ENCODE results near the gene ELAVL2. TPM values are rescaled to one million over a fixed set of nuclear protein-coding genes. Genes with fewer than 3 reads are reported as not detected.
"Not testable (repeated sequence)": the region's sequence is repeated elsewhere in the genome, so short reads cannot be mapped to it uniquely, and the experiment has no call there.

Gene ELAVL2
- total RNA-seq, 1 experiment from 2014 or later: 14.2 TPM

DNA sequence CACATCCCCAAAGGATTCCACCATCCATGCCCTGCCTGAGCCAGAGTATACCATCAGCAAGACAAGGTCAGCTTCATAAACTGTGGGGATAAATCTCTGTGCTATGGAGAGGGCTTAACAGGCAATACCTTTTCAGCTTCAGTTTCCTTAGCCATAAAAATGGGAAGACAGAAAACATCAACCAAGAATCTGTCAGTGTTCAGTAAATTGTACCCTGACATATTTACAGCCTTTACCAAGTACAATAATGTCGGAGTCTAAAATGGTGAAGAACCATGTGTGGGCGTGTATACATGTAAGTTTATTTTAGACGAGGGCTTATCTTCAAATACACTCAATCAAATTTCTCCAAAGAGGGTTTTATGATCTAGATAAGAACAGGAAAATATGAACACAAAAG is 94.7 kb downstream of the ELAVL2 start:
- no peak overlapping the region for H3K4me3 ChIP-seq (ENCODE audit: insufficient read depth, low read depth, low read length)
- no peak for DNase-seq

DNA sequence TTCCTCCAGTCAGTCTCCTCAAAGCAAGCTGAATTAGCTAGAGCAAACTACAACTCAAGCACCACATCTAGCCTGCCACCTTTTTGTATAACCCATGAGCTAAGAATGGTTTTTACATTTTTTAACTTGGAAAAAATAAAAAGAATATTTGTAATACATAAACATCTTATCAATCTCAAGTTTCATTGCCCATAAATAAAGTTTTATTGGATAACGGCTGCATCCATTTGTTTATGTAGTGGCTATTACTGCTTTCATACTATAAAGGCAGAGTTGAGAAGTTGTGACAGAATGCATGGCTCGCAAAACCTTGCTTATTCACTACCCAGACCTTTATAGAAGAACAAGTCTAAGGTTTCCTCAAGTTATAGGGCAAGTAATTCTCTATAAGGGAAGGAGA is 95.7 kb downstream of the ELAVL2 start:
- Histone ChIP-seq H3K4me3 (ENCODE audit: insufficient read depth, low read depth, low read length) (no peak overlapping the region), H3K36me3 (replicated peaks; ENCODE audit: control insufficient read depth, insufficient read depth, low read length) (no peaks in the 10 kb centered on the region), H3K27me3 (ENCODE audit: control insufficient read depth, insufficient read depth, low read length) (no peaks in the 10 kb centered on the region)
- no peak for DNase-seq

More for the DNA sequence above, 94.7 kb downstream of the ELAVL2 start:
- Histone ChIP-seq H3K27me3 (ENCODE audit: control insufficient read depth, insufficient read depth, low read length) (no peaks in the 10 kb centered on the region), H3K36me3 (replicated peaks; ENCODE audit: control insufficient read depth, insufficient read depth, low read length) (no peaks in the 10 kb centered on the region)

DNA sequence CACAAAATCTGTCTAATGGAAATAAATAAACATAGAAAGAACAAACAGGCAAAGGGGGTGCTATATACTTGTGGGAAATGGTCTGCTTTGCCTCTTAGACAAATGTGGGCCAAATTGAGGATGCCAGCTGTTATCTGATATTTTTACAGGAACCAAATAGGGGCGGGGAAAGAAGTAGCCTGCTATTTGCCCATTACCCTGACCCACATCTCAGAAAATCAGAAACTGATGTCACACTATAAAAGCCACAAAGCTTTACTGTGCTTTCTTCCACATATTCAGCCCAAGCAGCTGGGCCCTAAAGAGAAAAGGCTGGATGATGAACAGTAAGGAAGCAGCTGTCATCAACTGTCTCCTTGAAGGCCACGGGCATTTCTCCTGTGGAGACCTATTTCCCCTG is 97.3 kb downstream of the ELAVL2 start:
- H3K36me3 ChIP-seq (replicated peaks; ENCODE audit: control insufficient read depth, insufficient read depth, low read length): no peaks in the 10 kb centered on the region
- H3K4me3 ChIP-seq (ENCODE audit: insufficient read depth, low read depth, low read length): no peak overlapping the region
- H3K27me3 ChIP-seq (ENCODE audit: control insufficient read depth, insufficient read depth, low read length): no peaks in the 10 kb centered on the region
- DNase-seq: no peak

DNA sequence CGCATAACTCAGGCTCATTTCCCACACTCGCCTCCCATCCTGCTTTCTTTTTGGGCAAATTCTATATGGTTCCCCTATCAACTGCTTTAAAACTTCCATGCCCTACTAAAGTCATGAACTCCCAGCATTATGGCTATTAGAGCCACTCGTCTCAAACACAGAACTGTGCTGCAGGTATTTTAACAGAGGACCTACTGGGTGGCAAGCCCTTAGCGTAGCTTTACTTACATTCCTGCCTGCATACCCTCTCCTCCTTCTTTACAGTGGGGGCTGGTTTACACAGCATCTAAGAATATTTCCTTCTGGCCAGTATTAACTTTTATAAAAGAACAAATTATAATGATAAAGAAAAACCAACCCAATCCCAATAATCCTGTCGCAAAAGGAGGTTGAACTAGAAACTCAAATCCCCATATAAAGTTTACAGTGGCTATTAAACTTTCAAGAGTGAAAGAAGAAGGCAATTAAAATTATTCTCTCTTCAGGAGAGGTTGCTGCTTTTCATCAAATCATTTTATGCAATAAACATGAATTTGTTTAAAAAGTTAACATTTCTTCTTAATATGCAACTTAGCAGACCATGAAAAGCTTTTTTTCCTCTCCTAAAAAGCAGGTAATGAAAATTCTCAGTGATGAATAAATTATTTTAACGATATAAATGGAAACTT is 100.6 kb downstream of the ELAVL2 start:
- Histone ChIP-seq H3K36me3 (replicated peaks; ENCODE audit: control insufficient read depth, insufficient read depth, low read length) (no peaks in the 10 kb centered on the region), H3K4me3 (ENCODE audit: insufficient read depth, low read depth, low read length) (no peak overlapping the region), H3K27me3 (ENCODE audit: control insufficient read depth, insufficient read depth, low read length) (no peaks in the 10 kb centered on the region)
- no peak for DNase-seq

DNA sequence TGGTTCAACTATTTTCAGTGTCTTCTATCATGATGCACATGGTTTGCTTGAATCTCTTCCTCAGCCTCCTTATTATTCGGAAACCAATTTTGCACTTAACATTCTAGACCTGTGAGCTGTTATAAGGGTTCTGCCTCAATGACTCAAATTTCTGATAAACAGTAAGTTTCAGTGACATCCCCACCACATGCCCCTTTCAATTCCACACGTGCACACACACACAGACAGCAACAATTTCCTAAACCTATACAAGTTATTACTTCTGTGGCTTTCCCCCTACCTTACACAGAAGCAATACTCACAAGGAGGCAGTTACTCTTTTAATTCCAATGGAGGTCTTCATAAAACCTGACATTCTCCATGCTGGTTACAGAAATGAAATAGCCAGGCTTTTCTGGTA is 102.4 kb downstream of the ELAVL2 start:
- Histone ChIP-seq H3K4me3 (ENCODE audit: insufficient read depth, low read depth, low read length) (no peak overlapping the region), H3K36me3 (replicated peaks; ENCODE audit: control insufficient read depth, insufficient read depth, low read length) (no peaks in the 10 kb centered on the region), H3K27me3 (ENCODE audit: control insufficient read depth, insufficient read depth, low read length) (no peaks in the 10 kb centered on the region)
- DNase-seq: no peak

DNA sequence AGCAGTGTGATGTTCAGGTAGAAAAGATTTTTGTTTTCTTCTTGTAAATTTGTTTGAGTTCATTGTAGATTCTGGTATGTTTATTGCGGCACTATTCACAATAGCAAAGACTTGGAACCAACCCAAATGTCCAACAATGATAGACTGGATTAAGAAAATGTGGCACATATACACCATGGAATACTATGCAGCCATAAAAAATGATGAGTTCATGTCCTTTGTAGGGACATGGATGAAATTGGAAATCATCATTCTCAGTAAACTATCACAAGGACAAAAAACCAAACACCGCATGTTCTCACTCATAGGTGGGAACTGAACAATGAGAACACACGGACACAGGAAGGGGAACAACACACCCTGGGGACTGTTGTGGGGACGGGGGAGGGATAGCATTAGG is 103.0 kb downstream of the ELAVL2 start:
- H3K27me3 ChIP-seq (ENCODE audit: control insufficient read depth, insufficient read depth, low read length); H3K36me3 ChIP-seq (replicated peaks; ENCODE audit: control insufficient read depth, insufficient read depth, low read length); DNase-seq; H3K4me3 ChIP-seq (ENCODE audit: insufficient read depth, low read depth, low read length): not testable (repeated sequence)

DNA sequence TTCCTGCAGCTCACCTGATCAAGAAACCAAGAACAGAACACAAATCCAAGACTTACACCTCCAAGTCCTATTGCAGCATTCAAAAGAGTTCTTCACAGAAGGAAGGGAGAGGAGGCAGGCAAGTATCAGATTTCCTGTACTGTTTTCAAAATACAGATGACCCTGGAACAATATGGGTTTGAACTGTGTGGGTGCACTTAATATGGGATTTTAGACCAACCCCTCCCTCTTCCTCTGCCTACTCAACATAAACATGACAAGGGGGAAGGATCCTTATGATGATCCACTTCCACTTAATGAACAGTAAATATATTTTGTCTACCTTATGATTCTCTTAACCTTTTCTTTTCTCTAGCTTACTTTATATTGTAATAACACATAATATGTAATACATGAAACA is 104.6 kb downstream of the ELAVL2 start:
- Histone ChIP-seq H3K36me3 (replicated peaks; ENCODE audit: control insufficient read depth, insufficient read depth, low read length) (no peaks in the 10 kb centered on the region), H3K4me3 (ENCODE audit: insufficient read depth, low read depth, low read length) (no peak overlapping the region), H3K27me3 (ENCODE audit: control insufficient read depth, insufficient read depth, low read length) (no peaks in the 10 kb centered on the region)
- DNase-seq: no peak

DNA sequence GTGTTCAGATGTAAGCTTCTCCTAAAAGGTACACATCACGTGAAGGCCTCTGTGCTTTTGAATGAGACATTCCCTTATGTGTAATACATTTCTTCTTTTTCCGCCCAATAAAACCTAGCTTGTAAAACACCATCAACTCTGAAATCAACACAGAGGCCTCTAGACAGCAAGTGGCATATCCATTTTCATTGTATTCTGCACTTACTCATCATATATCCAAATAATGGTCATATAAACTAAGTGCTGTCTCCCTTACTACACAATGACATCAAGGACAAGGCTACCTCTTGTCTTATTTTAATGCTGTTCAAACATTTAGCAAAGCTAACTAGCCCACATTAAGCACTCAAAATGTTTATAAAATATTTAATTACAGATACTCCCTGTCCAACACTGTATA is 108.5 kb downstream of the ELAVL2 start:
- no peaks in the 10 kb centered on the region for H3K36me3 ChIP-seq (replicated peaks; ENCODE audit: control insufficient read depth, insufficient read depth, low read length)

DNA sequence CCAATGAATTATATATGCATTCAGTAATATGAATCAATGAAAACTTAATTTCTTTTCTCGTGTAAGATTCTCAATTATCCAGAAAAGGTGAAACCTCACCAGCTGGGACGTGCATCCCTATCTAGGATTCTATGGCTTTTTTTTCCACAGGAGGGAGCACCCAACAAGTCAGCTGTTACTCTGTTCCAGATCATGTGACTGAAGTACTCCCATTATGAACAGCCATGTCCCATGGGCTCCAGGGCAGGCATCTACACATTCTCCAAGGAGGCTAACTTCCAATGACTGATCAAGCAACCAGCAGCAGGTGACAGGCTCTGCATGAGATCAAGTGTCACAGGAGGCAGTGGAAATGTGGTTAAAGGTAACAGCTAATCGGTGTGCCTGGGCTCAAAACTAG is 118.8 kb downstream of the ELAVL2 start:
- no peak for DNase-seq
- no peak overlapping the region for H3K4me3 ChIP-seq (ENCODE audit: insufficient read depth, low read depth, low read length)
- no peaks in the 10 kb centered on the region for H3K27me3 ChIP-seq (ENCODE audit: control insufficient read depth, insufficient read depth, low read length)
- H3K36me3 ChIP-seq (replicated peaks; ENCODE audit: control insufficient read depth, insufficient read depth, low read length): no peaks in the 10 kb centered on the region; the same call in 1 of the 2 replicates

More for the DNA sequence above, 108.5 kb downstream of the ELAVL2 start:
- Histone ChIP-seq H3K4me3 (ENCODE audit: insufficient read depth, low read depth, low read length) (no peak overlapping the region), H3K27me3 (ENCODE audit: control insufficient read depth, insufficient read depth, low read length) (no peaks in the 10 kb centered on the region)
- DNase-seq: no peak

DNA sequence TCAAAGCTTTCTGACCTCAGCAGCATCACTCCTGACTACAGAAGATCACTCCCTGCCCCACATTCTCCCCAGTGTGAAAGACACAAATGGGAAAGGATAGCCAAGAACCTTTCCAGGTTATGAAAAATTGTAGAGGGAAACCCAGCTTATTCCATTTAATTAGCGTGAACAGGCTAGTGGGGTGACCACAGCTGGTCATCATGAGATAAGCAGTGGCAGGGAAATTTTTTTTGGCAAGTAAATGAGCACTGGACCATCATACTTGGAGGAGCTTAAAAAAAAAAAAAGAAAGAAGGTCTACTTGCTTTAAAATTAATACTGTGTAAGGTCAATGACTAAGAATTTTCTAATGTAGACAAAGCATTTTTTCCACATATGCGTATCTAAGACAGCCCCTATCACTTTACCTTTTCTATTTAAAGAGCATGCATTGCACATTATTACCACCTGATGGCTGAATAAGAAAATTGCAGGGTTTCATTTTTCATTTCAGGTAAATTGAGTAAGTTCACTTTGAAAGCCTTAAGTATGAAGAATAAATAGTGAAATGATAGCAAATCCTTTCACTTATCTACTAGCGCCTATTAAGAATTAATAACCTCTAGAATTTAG is 123.6 kb downstream of the ELAVL2 start:
- DNase-seq: no peak
- Histone ChIP-seq H3K27me3 (ENCODE audit: control insufficient read depth, insufficient read depth, low read length) (no peaks in the 10 kb centered on the region), H3K4me3 (ENCODE audit: insufficient read depth, low read depth, low read length) (no peak overlapping the region), H3K36me3 (replicated peaks; ENCODE audit: control insufficient read depth, insufficient read depth, low read length) (no peaks in the 10 kb centered on the region; the same call in 1 of the 2 replicates)

DNA sequence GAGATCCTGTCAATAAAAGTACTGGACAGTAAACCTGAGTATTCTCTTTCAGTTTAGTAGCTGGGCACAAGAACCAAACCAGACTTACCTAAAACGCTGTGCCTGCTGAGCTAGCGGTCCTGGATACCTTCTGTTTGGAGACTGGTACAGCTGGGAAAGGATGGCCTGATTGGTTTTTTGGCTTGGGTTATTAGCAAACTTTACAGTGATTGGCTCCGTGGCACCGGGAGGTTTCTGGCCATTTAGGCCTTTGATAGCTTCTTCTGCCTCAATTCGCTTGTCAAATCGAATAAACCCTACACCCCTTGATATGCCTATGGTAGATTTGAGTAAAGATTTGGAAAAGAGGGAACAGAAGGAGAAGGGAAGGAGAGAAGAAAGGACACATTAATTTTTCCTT is 124.7 kb downstream of the ELAVL2 start:
- H3K36me3 ChIP-seq (replicated peaks; ENCODE audit: control insufficient read depth, insufficient read depth, low read length): no peaks in the 10 kb centered on the region; the same call in 1 of the 2 replicates
- DNase-seq: no peak
- no peak overlapping the region for H3K4me3 ChIP-seq (ENCODE audit: insufficient read depth, low read depth, low read length)
- H3K27me3 ChIP-seq (ENCODE audit: control insufficient read depth, insufficient read depth, low read length): no peaks in the 10 kb centered on the region

DNA sequence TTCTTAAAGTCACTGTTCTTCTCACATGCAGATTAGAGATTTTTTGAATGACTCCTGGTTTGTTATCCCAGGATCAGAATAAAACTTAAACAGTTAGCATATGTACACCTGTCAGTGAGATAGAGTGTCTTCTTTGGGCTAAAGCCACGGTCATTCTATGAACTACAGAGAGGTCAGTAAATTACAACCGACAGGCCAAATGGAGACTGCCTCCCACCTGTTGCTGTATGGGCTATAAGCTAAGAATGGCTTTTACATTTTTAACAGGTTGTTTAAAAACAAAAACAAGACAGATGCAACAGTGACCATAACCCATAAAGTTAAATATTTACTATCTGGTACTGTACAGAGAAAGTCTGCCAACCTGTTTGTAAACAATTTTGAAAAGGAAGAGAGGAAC is 125.7 kb downstream of the ELAVL2 start:
- DNase-seq: no peak
- H3K27me3 ChIP-seq (ENCODE audit: control insufficient read depth, insufficient read depth, low read length): no peaks in the 10 kb centered on the region
- no peaks in the 10 kb centered on the region; the same call in 1 of the 2 replicates for H3K36me3 ChIP-seq (replicated peaks; ENCODE audit: control insufficient read depth, insufficient read depth, low read length)
- H3K4me3 ChIP-seq (ENCODE audit: insufficient read depth, low read depth, low read length): no peak overlapping the region

DNA sequence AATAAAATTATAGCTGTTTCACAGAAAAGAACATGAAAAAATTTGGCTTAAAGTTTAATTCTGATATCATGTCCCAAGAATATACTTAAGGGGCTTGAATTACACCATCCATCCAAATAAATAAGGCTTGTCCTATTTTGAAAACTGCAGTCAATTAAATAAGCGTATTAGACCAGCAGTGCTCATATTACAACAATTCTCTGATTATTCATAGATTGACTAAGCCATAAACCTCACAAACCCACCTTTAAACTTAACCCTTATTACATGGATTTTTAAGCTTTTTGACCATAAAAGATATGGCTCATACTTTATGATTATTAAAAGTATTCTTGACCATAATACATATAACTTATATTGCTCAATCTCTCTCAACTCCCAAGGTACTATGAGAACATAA is 127.9 kb downstream of the ELAVL2 start:
- Histone ChIP-seq H3K27me3 (ENCODE audit: control insufficient read depth, insufficient read depth, low read length) (no peaks in the 10 kb centered on the region), H3K36me3 (replicated peaks; ENCODE audit: control insufficient read depth, insufficient read depth, low read length) (no peaks in the 10 kb centered on the region), H3K4me3 (ENCODE audit: insufficient read depth, low read depth, low read length) (no peak overlapping the region)
- DNase-seq: no peak

DNA sequence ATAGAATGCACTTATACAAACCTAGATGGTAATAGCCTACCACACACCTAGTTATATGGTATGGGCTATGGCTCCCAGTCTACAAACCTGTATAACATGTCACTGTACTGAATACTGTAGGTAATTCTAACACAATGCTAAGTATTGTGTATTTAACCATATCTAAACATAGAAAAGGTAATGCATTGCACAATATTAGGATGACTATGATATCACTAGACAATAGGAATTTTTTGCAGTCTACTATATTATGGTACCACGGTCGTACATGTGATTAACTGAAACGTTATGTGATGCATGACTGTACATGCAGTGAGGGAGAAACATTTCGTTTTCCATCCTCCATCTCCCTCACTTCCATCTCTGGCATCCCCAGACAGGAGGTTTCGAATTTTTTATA is 130.5 kb downstream of the ELAVL2 start:
- no peak for DNase-seq
- Histone ChIP-seq H3K4me3 (ENCODE audit: insufficient read depth, low read depth, low read length) (no peak overlapping the region), H3K36me3 (replicated peaks; ENCODE audit: control insufficient read depth, insufficient read depth, low read length) (no peaks in the 10 kb centered on the region), H3K27me3 (ENCODE audit: control insufficient read depth, insufficient read depth, low read length) (no peaks in the 10 kb centered on the region)

DNA sequence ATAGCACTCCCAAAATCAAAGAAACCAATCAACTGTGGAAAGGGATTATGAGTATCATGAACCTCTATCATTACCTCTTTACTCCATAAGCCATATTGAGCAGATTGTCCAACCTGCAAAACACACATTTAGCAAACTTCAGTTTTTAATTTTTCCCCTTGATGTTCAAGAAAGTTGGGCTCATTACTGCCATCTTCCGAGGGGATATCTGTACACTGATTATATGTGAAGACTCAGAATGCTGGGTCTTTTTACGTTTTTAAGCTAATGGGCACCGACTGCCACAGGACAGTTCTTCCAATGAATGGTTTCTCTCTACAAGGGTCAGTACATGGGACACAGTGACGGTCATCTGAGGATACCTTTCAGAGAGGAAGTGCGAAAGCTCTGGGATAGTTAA is 132.7 kb downstream of the ELAVL2 start:
- Histone ChIP-seq H3K36me3 (replicated peaks; ENCODE audit: control insufficient read depth, insufficient read depth, low read length) (no peaks in the 10 kb centered on the region), H3K27me3 (ENCODE audit: control insufficient read depth, insufficient read depth, low read length) (no peaks in the 10 kb centered on the region), H3K4me3 (ENCODE audit: insufficient read depth, low read depth, low read length) (no peak overlapping the region)
- DNase-seq: no peak
